ENCODE measurements around the gene CNTN6. TPM values are rescaled to one million over a fixed set of nuclear protein-coding genes. Genes with fewer than 3 reads are reported as not detected.

CNTN6 gene
- polyA plus RNA-seq, 1 of the 3 experiments (the other 2 are of a cell fraction) = 0.02 TPM

DNA sequence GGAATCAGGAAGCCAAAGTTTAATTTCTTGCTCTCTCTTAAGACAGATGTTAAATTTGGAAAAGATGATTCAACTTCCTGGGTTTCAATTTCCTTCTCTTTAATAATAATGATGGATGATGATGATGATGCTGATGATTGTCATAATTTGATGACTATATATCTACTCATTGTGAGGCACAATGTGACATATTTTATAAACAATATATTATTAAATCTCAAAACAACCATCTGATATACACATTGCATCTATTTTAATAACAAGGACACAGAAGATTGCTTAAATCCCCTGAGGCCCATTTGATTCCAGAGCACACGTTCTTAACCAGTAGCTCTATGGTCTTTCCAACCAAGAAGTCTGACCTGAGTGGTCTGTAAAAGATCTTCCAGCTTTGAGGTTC, 124.0 kb downstream of the CNTN6 start:
- Histone ChIP-seq H3K4me2 (no peak overlapping the region), H3K4me3 (ENCODE audit: low read depth in 2 of 2, low read length in 1 of 2) (no peak overlapping the region), H4K20me1 (ENCODE audit: insufficient read depth) (no peaks in the 10 kb centered on the region), H3F3A (replicated peaks; ENCODE audit: insufficient read depth) (peaks cover 5% of the 10 kb centered on the region), H3K9ac (no peak overlapping the region), H3K9me2 (no peaks in the 10 kb centered on the region), H3K27me3 (ENCODE audit: insufficient read depth) (no peaks in the 10 kb centered on the region), H3K4me1 (ENCODE audit: control insufficient read depth in 1 of 2, insufficient read depth in 2 of 2, low read depth in 1 of 2, low read length in 1 of 2) (peaks cover 0 to 15% of the 10 kb centered on the region in 2 experiments; a peak in 1 of 4 replicates), H2AFZ (ENCODE audit: low read depth) (no peak overlapping the region; the same call in 1 of the 2 replicates), H3K79me2 (ENCODE audit: insufficient read depth) (no peaks in the 10 kb centered on the region; the same call in 1 of the 2 replicates), H3K9me3 (no peaks in the 10 kb centered on the region), H3K36me3 (replicated peaks in 1 of 2; ENCODE audit: control insufficient read depth in 1 of 2, insufficient read depth in 2 of 2, low read length in 1 of 2) (no peaks in the 10 kb centered on the region), H3K27ac (ENCODE audit: low read depth in 2 of 2, low read length in 1 of 2) (no peak overlapping the region)
- no peak for TF ChIP-seq ELF1 (IDR thresholded peaks at IDR 0.05)
- TF ChIP-seq, protein P1, sequence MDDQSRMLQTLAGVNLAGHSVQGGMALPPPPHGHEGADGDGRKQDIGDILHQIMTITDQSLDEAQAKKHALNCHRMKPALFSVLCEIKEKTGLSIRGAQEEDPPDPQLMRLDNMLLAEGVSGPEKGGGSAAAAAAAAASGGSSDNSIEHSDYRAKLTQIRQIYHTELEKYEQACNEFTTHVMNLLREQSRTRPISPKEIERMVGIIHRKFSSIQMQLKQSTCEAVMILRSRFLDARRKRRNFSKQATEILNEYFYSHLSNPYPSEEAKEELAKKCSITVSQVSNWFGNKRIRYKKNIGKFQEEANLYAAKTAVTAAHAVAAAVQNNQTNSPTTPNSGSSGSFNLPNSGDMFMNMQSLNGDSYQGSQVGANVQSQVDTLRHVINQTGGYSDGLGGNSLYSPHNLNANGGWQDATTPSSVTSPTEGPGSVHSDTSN (IDR thresholded peaks at IDR 0.05) = no peak
- TF ChIP-seq RFX5 (IDR thresholded peaks at IDR 0.05; ENCODE audit: low read length) = no peak
- TF ChIP-seq TAF1 (IDR thresholded peaks at IDR 0.05; ENCODE audit: borderline replicate concordance, low read depth, low read length) = no peak
- no peak for TF ChIP-seq EP300 (IDR thresholded peaks at IDR 0.05; ENCODE audit: borderline replicate concordance in 1 of 2, low read depth in 1 of 2, low read length in 1 of 2)
- no peak for TF ChIP-seq POLR2AphosphoS5 (IDR thresholded peaks at IDR 0.05; ENCODE audit: low read depth, low read length)
- TF ChIP-seq TEAD4 (IDR thresholded peaks at IDR 0.05; ENCODE audit: borderline replicate concordance, insufficient read depth) = no peak
- TF ChIP-seq, protein P2, sequence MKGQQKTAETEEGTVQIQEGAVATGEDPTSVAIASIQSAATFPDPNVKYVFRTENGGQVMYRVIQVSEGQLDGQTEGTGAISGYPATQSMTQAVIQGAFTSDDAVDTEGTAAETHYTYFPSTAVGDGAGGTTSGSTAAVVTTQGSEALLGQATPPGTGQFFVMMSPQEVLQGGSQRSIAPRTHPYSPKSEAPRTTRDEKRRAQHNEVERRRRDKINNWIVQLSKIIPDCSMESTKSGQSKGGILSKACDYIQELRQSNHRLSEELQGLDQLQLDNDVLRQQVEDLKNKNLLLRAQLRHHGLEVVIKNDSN (IDR thresholded peaks at IDR 0.05; ENCODE audit: borderline replicate concordance, low read depth) = no peak
- TF ChIP-seq YY1 (IDR thresholded peaks at IDR 0.05; ENCODE audit: low read depth) = no peak
- no peak for TF ChIP-seq RCOR1 (IDR thresholded peaks at IDR 0.05; ENCODE audit: low read length)
- TF ChIP-seq NRF1 (IDR thresholded peaks at IDR 0.05; ENCODE audit: low read depth, low read length) = no peak
- no peak for TF ChIP-seq SIN3A (IDR thresholded peaks at IDR 0.05; ENCODE audit: borderline replicate concordance, low read depth, low read length)
- no peak for TF ChIP-seq FOXM1 (IDR thresholded peaks at IDR 0.05; ENCODE audit: low read depth)
- TF ChIP-seq, protein P3, sequence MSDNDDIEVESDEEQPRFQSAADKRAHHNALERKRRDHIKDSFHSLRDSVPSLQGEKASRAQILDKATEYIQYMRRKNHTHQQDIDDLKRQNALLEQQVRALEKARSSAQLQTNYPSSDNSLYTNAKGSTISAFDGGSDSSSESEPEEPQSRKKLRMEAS (IDR thresholded peaks at IDR 0.05; ENCODE audit: low read depth) = no peak
- TF ChIP-seq GATA2 (CRISPR knock-in tag; IDR thresholded peaks at IDR 0.05) = no peak
- no peak for TF ChIP-seq SMC3 (IDR thresholded peaks at IDR 0.05; ENCODE audit: low read depth, low read length)
- no peak for TF ChIP-seq MXI1 (IDR thresholded peaks at IDR 0.05; ENCODE audit: low read depth, low read length)
- CTCF ChIA-PET = no interaction called here
- no peak for DNase-seq
- 13% methylated on average over 1 of the region's 1 CpG for WGBS (ENCODE audit: low lambda C conversion rate)
- POLR2A ChIA-PET = no interaction called here

DNA sequence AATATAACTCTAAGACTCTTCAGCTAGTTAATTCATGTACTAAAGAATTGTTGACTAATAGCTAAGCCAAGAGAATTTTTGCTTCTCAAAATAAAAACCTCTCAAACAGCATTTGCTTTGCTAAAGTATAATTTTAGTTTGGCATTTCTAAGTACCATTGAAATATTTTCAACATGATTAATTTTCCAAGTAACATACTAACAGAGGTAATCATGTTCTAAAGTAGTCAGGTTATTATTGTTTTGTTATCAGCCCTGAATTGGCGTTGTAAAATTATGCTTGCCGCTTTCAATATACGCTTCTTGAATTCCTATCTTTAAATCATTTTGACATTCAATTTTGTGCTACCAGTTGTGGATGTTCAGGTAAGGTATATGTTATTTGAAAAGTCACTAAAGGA, 134.3 kb downstream of the CNTN6 start:
- no peak overlapping the region for H2AFZ ChIP-seq (ENCODE audit: low read depth)
- no peaks in the 10 kb centered on the region for H4K20me1 ChIP-seq (ENCODE audit: insufficient read depth)
- no peaks in the 10 kb centered on the region for H3F3A ChIP-seq (replicated peaks; ENCODE audit: insufficient read depth)
- no peak for DNase-seq
- H3K9ac ChIP-seq = no peak overlapping the region
- H3K79me2 ChIP-seq (ENCODE audit: insufficient read depth) = no peaks in the 10 kb centered on the region
- no peak overlapping the region for H3K27ac ChIP-seq (ENCODE audit: low read depth in 2 of 2, low read length in 1 of 2)
- no peaks in the 10 kb centered on the region for H3K27me3 ChIP-seq (ENCODE audit: insufficient read depth)
- no peaks in the 10 kb centered on the region for H3K36me3 ChIP-seq (replicated peaks in 1 of 2; ENCODE audit: control insufficient read depth in 1 of 2, insufficient read depth in 2 of 2, low read length in 1 of 2)
- H3K4me3 ChIP-seq (ENCODE audit: low read depth in 2 of 2, low read length in 1 of 2) = no peak overlapping the region
- H3K4me1 ChIP-seq (ENCODE audit: control insufficient read depth in 1 of 2, insufficient read depth in 2 of 2, low read depth in 1 of 2, low read length in 1 of 2) = peaks cover 0 to 5% of the 10 kb centered on the region in 2 experiments; a peak in 2 of 4 replicates
- ChIA-PET CTCF (no interaction called here), POLR2A (no interaction called here)
- H3K9me3 ChIP-seq = no peaks in the 10 kb centered on the region
- no peak overlapping the region for H3K4me2 ChIP-seq
- WGBS (ENCODE audit: low lambda C conversion rate) = 48% methylated on average over 3 of the region's 3 CpGs
- no peaks in the 10 kb centered on the region for H3K9me2 ChIP-seq
- TF ChIP-seq JUND (IDR thresholded peaks at IDR 0.05) = no peak
- TF ChIP-seq, protein P4, sequence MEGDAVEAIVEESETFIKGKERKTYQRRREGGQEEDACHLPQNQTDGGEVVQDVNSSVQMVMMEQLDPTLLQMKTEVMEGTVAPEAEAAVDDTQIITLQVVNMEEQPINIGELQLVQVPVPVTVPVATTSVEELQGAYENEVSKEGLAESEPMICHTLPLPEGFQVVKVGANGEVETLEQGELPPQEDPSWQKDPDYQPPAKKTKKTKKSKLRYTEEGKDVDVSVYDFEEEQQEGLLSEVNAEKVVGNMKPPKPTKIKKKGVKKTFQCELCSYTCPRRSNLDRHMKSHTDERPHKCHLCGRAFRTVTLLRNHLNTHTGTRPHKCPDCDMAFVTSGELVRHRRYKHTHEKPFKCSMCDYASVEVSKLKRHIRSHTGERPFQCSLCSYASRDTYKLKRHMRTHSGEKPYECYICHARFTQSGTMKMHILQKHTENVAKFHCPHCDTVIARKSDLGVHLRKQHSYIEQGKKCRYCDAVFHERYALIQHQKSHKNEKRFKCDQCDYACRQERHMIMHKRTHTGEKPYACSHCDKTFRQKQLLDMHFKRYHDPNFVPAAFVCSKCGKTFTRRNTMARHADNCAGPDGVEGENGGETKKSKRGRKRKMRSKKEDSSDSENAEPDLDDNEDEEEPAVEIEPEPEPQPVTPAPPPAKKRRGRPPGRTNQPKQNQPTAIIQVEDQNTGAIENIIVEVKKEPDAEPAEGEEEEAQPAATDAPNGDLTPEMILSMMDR (IDR thresholded peaks at IDR 0.05) = no peak
- TF ChIP-seq, protein P5, sequence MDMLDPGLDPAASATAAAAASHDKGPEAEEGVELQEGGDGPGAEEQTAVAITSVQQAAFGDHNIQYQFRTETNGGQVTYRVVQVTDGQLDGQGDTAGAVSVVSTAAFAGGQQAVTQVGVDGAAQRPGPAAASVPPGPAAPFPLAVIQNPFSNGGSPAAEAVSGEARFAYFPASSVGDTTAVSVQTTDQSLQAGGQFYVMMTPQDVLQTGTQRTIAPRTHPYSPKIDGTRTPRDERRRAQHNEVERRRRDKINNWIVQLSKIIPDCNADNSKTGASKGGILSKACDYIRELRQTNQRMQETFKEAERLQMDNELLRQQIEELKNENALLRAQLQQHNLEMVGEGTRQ (IDR thresholded peaks at IDR 0.05; ENCODE audit: borderline replicate concordance, low read depth, low read length) = no peak
- TF ChIP-seq, protein P2 (IDR thresholded peaks at IDR 0.05; ENCODE audit: borderline replicate concordance, low read depth) = no peak
- TF ChIP-seq GATA2 (CRISPR knock-in tag; IDR thresholded peaks at IDR 0.05) = no peak
- TF ChIP-seq POLR2AphosphoS5 (IDR thresholded peaks at IDR 0.05; ENCODE audit: low read depth, low read length) = no peak
- no peak for TF ChIP-seq GABPA (IDR thresholded peaks at IDR 0.05; ENCODE audit: low read depth)
- TF ChIP-seq EP300 (IDR thresholded peaks at IDR 0.05; ENCODE audit: borderline replicate concordance in 1 of 2, low read depth in 1 of 2, low read length in 1 of 2) = no peak
